ENCODE data around the gene TMEM220.

TMEM220 gene

GRCh38 chr17:10729334-10730193, at the start of gene TMEM220:
Gene TMEM220, minus strand, starts transcription at chr17:10730023. Its CDS starts 172 bp downstream, at chr17:10729851.
- DNase-seq (ENCODE audit: low spot score) = peak; percentile 79

GRCh38 chr17:10779609-10780008, 49.8 kb upstream of the TMEM220 start:
- DNase-seq (ENCODE audit: low spot score) = no peak

DNA sequence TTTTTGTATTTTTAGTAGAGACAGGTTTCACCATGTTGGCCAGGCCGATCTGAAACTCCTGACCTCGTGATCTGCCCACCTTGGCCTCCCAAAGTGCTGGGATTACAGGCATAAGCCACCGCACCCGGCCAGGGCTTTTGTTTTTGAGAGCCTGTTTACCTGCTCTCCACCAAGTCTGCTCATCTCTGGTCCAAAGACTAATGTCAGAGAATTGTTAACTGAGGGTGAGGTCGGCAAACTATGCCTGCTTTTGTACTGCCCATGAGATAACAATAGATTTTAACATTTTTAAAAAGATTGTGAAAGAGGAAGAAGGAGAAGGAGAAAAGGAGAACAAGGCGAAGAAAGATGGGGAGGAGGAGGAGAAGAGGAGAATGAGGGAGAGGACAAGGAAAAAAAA, 48.1 kb upstream of the TMEM220 start:
- no peak for DNase-seq (ENCODE audit: low spot score)

DNA sequence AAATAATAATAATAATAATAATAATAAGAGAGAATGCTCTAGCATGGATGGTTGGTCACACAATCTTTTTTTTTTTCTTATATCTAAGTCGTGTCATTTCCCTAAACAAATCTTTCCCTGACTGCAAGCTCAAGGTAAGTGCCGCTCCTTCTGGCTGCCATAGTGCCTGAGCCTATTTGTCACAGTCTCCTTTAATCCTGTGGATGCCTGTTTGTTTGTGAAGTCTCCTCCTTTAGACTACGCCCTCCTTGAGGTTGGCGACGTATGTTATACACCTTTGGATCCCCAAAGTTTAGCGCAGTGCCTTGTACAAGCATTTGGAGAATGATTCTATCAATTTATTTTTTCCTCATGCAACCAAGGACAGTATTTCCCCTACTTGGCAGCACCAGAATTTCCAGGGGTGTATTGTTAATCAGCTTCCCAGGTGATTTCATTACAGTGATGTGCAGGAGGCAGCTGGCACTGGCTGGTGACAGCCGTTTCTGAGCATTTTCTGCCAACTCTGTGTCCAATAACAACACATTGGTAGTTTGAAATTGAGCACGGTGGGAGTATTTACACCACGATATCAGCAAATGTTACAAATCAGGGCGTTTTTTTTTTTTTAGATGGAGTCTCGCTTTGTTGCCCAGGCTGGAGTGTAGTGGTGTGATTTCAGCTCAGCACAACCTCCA, 47.4 kb upstream of the TMEM220 start:
- DNase-seq (ENCODE audit: low spot score) = no peak

- DNase-seq (ENCODE audit: low spot score) = no peak
These were observed 46.6 kb upstream of the TMEM220 start for GRCh38 chr17:10776381-10776780.

DNA sequence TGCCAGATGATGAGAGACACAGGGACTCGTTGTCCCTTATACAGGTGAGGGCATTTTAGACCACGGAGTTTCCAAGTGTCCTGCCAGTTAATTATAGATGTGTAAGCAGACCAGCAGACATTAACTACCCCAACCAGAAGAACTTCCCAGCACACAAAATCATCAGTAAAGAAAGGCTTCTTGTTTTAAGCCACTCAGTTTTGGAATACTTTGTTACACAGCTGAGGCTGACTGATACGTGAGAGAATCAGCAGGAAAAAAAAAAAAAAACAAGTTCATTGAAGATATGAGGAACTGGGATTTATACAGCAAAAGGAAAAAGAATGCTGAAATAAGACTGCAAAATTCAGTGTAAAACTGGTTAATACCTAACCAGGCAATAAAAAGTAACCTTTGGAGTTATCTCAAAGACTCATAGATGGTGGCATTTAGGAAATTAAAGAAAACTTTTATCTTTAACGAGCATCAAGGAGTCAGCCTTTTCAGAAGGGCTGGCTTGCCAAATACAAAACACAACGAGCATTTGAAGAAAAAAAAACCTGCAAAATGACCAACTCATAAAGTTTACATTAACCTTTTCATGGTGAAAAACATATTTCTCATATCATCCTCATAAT, 46.0 kb upstream of the TMEM220 start:
- no peak for DNase-seq (ENCODE audit: low spot score)

- no peak for DNase-seq (ENCODE audit: low spot score)
These were observed 45.2 kb upstream of the TMEM220 start for GRCh38 chr17:10775058-10775457.

GRCh38 chr17:10773391-10773790, 43.6 kb upstream of the TMEM220 start:
- no peak for DNase-seq (ENCODE audit: low spot score)

- no peak for DNase-seq (ENCODE audit: low spot score)
These were observed 42.9 kb upstream of the TMEM220 start for GRCh38 chr17:10772425-10773380.

DNA sequence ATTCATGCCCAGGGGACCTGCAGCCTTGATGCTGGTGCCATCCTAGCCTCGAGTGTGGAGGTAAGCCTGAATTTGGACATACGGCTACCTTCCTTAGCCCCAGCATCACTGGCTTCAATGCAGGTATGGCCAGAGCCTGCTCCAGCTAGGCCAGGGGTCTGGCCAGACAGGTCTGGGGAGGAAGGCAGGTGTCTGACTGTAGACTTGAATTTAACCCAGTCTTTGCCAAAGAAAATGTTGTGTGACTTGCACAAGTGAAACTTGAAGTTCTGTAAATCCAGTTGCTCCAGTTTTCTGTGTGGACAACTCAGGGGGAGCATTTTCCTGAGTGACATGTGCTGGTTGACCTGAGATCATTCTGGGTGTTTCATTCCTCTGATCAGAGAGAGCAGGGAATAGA, 41.3 kb upstream of the TMEM220 start:
- DNase-seq (ENCODE audit: low spot score) = no peak

GRCh38 chr17:10769840-10770239, 40.0 kb upstream of the TMEM220 start:
- no peak for DNase-seq (ENCODE audit: low spot score)

DNA sequence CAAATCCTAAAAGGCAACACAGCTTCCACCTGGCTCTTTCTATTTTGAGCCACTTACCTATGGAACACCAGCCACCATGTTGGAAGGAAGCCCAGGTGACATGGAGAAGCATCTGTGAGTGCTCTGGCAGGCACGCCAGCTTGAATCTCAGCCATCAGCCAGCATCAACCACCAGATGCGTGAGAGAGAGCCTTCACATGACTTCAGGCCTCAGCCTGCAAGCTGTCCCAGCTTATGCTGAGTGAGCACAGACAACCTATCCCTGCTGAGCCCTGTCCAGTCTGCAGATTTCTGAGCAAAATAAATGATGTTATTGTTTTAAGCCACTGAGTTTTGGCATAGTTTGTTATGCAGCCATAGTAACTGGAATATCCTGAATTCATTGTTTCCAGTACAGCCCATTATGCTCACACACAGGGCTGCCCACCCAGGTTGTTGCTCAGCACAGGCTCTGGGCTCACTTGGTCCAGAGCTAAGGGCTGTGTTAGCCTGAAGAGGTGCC, 39.0 kb upstream of the TMEM220 start:
- DNase-seq (ENCODE audit: low spot score) = no peak

- no peak for DNase-seq (ENCODE audit: low spot score)
These were observed 37.4 kb upstream of the TMEM220 start for GRCh38 chr17:10767232-10767631.

- DNase-seq (ENCODE audit: low spot score) = no peak
These were observed 32.2 kb upstream of the TMEM220 start for GRCh38 chr17:10762037-10762436.

- no peak for DNase-seq (ENCODE audit: low spot score)
These were observed 31.5 kb upstream of the TMEM220 start for GRCh38 chr17:10761281-10761680.

- no peak for DNase-seq (ENCODE audit: low spot score)
These were observed 28.2 kb upstream of the TMEM220 start for GRCh38 chr17:10758062-10758461.

- no peak for DNase-seq (ENCODE audit: low spot score)
These were observed 27.8 kb upstream of the TMEM220 start for GRCh38 chr17:10757647-10758046.

- no peak for DNase-seq (ENCODE audit: low spot score)
These were observed 27.2 kb upstream of the TMEM220 start for GRCh38 chr17:10757067-10757466.

- no peak for DNase-seq (ENCODE audit: low spot score)
These were observed 26.8 kb upstream of the TMEM220 start for GRCh38 chr17:10756619-10757018.

DNA sequence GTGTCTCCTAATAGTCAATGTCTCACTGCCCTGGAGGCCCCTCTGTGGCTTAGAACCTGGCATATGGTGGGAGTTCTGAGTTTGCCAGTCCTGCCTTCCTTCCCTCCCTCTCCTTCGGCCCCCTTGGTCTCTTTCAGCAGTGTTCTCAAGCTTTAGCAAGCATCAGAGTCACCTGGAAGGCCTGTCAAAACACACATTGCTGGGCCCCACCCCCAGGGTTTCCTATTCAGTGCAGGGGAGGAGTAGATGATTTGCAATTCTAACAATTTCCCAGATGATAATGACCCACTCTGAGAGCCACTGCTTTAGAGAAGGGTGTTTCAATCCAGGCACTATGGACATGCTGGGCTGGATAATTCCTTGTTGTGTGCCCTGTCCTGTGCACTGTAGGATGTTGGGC, 26.4 kb upstream of the TMEM220 start:
- DNase-seq (ENCODE audit: low spot score) = no peak

DNA sequence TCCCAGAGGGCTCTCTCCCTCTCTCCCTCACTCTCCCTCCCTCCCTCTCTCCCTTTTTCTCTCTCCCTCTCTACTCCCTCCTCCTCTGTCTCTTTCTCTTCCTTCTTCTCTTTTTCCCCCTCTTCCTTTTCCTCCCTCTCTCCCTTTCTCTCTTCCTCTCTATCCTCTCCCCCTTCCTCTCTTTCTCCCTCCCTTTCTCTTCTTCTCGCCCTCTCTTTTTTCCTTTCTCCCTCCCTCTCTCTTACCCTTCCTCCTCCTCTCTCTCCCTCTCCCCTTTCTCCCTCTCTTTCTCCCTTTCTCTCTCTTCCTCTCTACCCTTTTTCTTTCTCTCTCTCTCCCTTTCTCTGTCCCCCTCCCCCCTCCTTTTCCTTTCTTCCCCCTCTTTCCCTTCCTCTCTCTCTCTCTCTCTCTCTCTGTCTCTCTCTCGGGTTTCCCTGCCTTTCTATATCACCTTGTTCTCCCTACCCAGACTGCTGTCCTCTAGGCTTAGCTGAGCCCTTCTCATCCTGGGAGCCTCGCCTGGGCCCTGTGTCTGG, 25.8 kb upstream of the TMEM220 start:
- no peak for DNase-seq (ENCODE audit: low spot score)

Measured in AG08396 (cell line).